Measurements from ENCODE around the gene EHMT1. TPM values are rescaled to one million over a fixed set of nuclear protein-coding genes. Genes with fewer than 3 reads are reported as not detected.
A peak's percentile ranks its signal among the peaks of the same experiment; 100 is the strongest.

Gene EHMT1
- total RNA-seq, 5 donors from 2014 or later (not counting 1 experiment from before 2014, with no cell fraction given) = 113 to 124 (median 121) TPM

GRCh38 chr9:137749511-137749910 is 130.7 kb downstream of the EHMT1 start:
- Histone ChIP-seq H3K27ac (ENCODE audit: low read length) (no peak overlapping the region), H3K4me3 (ENCODE audit: control insufficient read depth in 1 of 2, extremely low read depth in 1 of 2, low read length in 1 of 2) (no peak overlapping the region), H3K36me3 (ENCODE audit: control insufficient read depth in 2 of 2, extremely low read depth in 1 of 2, insufficient read depth in 1 of 2, low read length in 1 of 2) (peaks cover 33 to 69% of the 10 kb centered on the region in 2 donors), H3K4me1 (ENCODE audit: control insufficient read depth in 1 of 2, extremely low read depth in 1 of 2, insufficient read depth in 2 of 2, low read length in 2 of 2) (peaks cover 7 to 10% of the 10 kb centered on the region in 2 experiments), H3K27me3 (replicated peaks in 1 of 2; ENCODE audit: control insufficient read depth in 2 of 2, extremely low read depth in 1 of 2, insufficient read depth in 2 of 2, low read length in 1 of 2) (no peaks in the 10 kb centered on the region), H3K9me3 (no peaks in the 10 kb centered on the region)
- Mint-ChIP-seq H3K4me3 (no peak overlapping the region), H3K9me3 (no peaks in the 10 kb centered on the region), H3K27ac (no peak overlapping the region), H3K4me1 (peaks cover 16 to 22% (median 19%) of the 10 kb centered on the region in 3 donors), H3K27me3 (no peaks in the 10 kb centered on the region), H3K36me3 (peaks cover 60% of the 10 kb centered on the region)
- POLR2A ChIA-PET = no interaction called here
- no peak for DNase-seq
- CTCF ChIA-PET = no interaction called here
- no peak for ATAC-seq (replicated peaks in 1 of 4)
- WGBS (ENCODE audit: insufficient coverage) = 97% methylated on average over 4 of the region's 4 CpGs

GRCh38 chr9:137750007-137750406 is 131.2 kb downstream of the EHMT1 start:
- Histone ChIP-seq H3K27me3 (replicated peaks in 1 of 2; ENCODE audit: control insufficient read depth in 2 of 2, extremely low read depth in 1 of 2, insufficient read depth in 2 of 2, low read length in 1 of 2) (no peaks in the 10 kb centered on the region), H3K36me3 (ENCODE audit: control insufficient read depth in 2 of 2, extremely low read depth in 1 of 2, insufficient read depth in 1 of 2, low read length in 1 of 2) (peaks cover 36 to 69% of the 10 kb centered on the region in 2 donors), H3K4me3 (ENCODE audit: control insufficient read depth in 1 of 2, extremely low read depth in 1 of 2, low read length in 1 of 2) (no peak overlapping the region), H3K4me1 (ENCODE audit: control insufficient read depth in 1 of 2, extremely low read depth in 1 of 2, insufficient read depth in 2 of 2, low read length in 2 of 2) (peaks cover 6 to 10% of the 10 kb centered on the region in 2 experiments), H3K9me3 (peaks cover 1% of the 10 kb centered on the region), H3K27ac (ENCODE audit: low read length) (no peak overlapping the region)
- Mint-ChIP-seq H3K4me3 (no peak overlapping the region), H3K36me3 (peaks cover 60% of the 10 kb centered on the region), H3K9me3 (peaks cover 0 to under 1% (median 0%) of the 10 kb centered on the region in 3 donors), H3K27me3 (no peaks in the 10 kb centered on the region), H3K27ac (no peak overlapping the region), H3K4me1 (peaks cover 11 to 17% (median 14%) of the 10 kb centered on the region in 3 donors)
- no CpG with 5 or more reads among the region's 3 CpGs for WGBS (ENCODE audit: insufficient coverage)
- ChIA-PET CTCF (no interaction called here), POLR2A (no interaction called here)
- no peak for ATAC-seq (replicated peaks in 1 of 4)
- no peak for DNase-seq

- H3K27me3 Mint-ChIP-seq = no peaks in the 10 kb centered on the region
- Histone ChIP-seq H3K4me1 (ENCODE audit: control insufficient read depth in 1 of 2, extremely low read depth in 1 of 2, insufficient read depth in 2 of 2, low read length in 2 of 2) (peaks cover 1 to 7% of the 10 kb centered on the region in 2 experiments), H3K4me3 (ENCODE audit: control insufficient read depth in 1 of 2, extremely low read depth in 1 of 2, low read length in 1 of 2) (no peak overlapping the region), H3K36me3 (ENCODE audit: control insufficient read depth in 2 of 2, extremely low read depth in 1 of 2, insufficient read depth in 1 of 2, low read length in 1 of 2) (peaks cover 40 to 70% of the 10 kb centered on the region in 2 donors), H3K9me3 (peaks cover 3% of the 10 kb centered on the region), H3K27me3 (replicated peaks in 1 of 2; ENCODE audit: control insufficient read depth in 2 of 2, extremely low read depth in 1 of 2, insufficient read depth in 2 of 2, low read length in 1 of 2) (no peaks in the 10 kb centered on the region), H3K27ac (ENCODE audit: low read length) (no peak overlapping the region)
- peaks cover 0 to 6% (median 5%) of the 10 kb centered on the region in 3 donors for H3K9me3 Mint-ChIP-seq
- ChIA-PET POLR2A (no interaction called here), CTCF (no interaction called here)
- H3K36me3 Mint-ChIP-seq = peaks cover 65% of the 10 kb centered on the region
- H3K27ac Mint-ChIP-seq = peak overlapping the region in 1 of 2 donors; percentile 23
- peaks cover 7 to 14% (median 9%) of the 10 kb centered on the region in 3 donors for H3K4me1 Mint-ChIP-seq
- no peak for DNase-seq
- ATAC-seq (replicated peaks in 1 of 4) = no peak
- 93% methylated on average over 10 of the region's 10 CpGs for WGBS (ENCODE audit: insufficient coverage)
- H3K4me3 Mint-ChIP-seq = no peak overlapping the region
Observed at GRCh38 chr9:137750566-137750965, 131.8 kb downstream of the EHMT1 start.

GRCh38 chr9:137751616-137752015 is 132.8 kb downstream of the EHMT1 start:
- H3K9me3 ChIP-seq = peaks cover 3% of the 10 kb centered on the region
- H3K4me1 ChIP-seq (ENCODE audit: control insufficient read depth in 1 of 2, extremely low read depth in 1 of 2, insufficient read depth in 2 of 2, low read length in 2 of 2) = no peaks in the 10 kb centered on the region
- POLR2A ChIA-PET = interaction anchor here in 1 of 2 donors (1.0 kb wide), 1 partner anchor 21 kb away, joined by 3 read pairs; no protein-coding TSS in a partner anchor
- no peaks in the 10 kb centered on the region for H3K27me3 ChIP-seq (replicated peaks in 1 of 2; ENCODE audit: control insufficient read depth in 2 of 2, extremely low read depth in 1 of 2, insufficient read depth in 2 of 2, low read length in 1 of 2)
- peaks cover 6 to 12% (median 8%) of the 10 kb centered on the region in 3 donors for H3K4me1 Mint-ChIP-seq
- CTCF ChIA-PET = no interaction called here
- no peak overlapping the region for H3K27ac ChIP-seq (ENCODE audit: low read length)
- H3K27ac Mint-ChIP-seq = no peak overlapping the region
- no peak overlapping the region for H3K4me3 Mint-ChIP-seq
- ATAC-seq (replicated peaks in 1 of 4) (no peak), DNase-seq (no peak)
- WGBS (ENCODE audit: insufficient coverage) = 100% methylated on average over 3 of the region's 5 CpGs
- H3K4me3 ChIP-seq (ENCODE audit: control insufficient read depth in 1 of 2, extremely low read depth in 1 of 2, low read length in 1 of 2) = no peak overlapping the region
- H3K9me3 Mint-ChIP-seq = peaks cover 0 to 8% (median 6%) of the 10 kb centered on the region in 3 donors
- H3K27me3 Mint-ChIP-seq = no peaks in the 10 kb centered on the region
- H3K36me3 ChIP-seq (ENCODE audit: control insufficient read depth in 2 of 2, extremely low read depth in 1 of 2, insufficient read depth in 1 of 2, low read length in 1 of 2) = peaks cover 37 to 65% of the 10 kb centered on the region in 2 donors
- H3K36me3 Mint-ChIP-seq = peaks cover 70% of the 10 kb centered on the region

DNA sequence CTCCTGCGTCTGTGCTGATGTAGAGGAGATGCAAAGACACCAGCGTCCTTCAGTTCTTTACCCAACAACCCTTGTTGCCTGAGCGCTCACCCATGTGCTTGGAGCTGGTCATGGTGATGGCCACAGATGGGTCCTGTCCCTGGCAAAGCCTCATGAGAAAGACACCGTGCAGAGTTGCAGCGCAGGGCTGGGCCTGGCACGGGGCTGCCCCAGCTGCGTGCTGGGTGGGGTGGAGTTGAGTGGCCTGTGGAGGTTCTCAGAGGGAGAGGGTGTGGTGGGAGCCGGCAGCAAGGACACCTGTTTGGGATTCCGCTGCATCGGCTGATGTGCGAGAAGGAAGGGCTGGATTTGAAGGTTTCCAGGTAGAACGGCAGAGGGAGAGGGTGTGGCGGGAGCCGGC is 133.6 kb downstream of the EHMT1 start:
- WGBS (ENCODE audit: insufficient coverage) = 100% methylated on average over 9 of the region's 14 CpGs

DNA sequence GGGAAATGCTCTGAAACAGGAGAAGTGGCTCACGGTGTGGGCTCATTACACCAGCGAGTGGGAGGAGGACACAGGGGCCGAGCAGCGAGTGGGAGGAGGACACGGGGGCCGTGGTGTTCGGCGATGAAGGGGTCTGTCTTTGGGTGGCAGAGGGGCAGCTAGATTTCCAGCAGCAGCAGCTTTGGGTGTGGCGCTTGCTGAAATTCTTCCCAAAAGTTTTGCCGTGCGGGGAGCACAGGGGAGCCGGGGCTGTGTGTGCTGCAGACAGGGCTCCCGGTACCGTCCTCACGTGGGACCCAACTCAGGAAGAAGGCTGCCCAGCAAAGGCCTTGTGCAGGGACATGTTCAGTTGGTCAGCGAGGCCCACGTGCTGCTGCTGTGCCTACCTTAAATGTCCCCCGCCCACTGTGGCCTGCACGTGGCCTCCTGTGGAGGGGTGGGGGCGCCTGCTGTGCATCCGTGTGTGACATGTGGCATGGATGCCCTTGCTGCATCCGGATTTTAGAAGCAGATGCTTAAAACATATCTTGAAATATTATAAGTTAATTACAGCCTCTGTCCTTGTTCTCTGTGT is 134.5 kb downstream of the EHMT1 start:
- 96% methylated on average over 18 of the region's 22 CpGs for WGBS (ENCODE audit: insufficient coverage)
- Mint-ChIP-seq H3K27me3 (no peaks in the 10 kb centered on the region), H3K9me3 (peaks cover 0 to 8% (median 6%) of the 10 kb centered on the region in 3 donors), H3K4me1 (peaks cover 20 to 25% (median 23%) of the 10 kb centered on the region in 3 donors), H3K36me3 (peaks cover 66% of the 10 kb centered on the region), H3K4me3 (no peak overlapping the region), H3K27ac (no peak overlapping the region)
- DNase-seq = no peak
- ChIA-PET POLR2A (no interaction called here), CTCF (no interaction called here)
- Histone ChIP-seq H3K4me1 (ENCODE audit: control insufficient read depth in 1 of 2, extremely low read depth in 1 of 2, insufficient read depth in 2 of 2, low read length in 2 of 2) (peaks cover 0 to 14% of the 10 kb centered on the region in 2 experiments), H3K4me3 (ENCODE audit: control insufficient read depth in 1 of 2, extremely low read depth in 1 of 2, low read length in 1 of 2) (no peak overlapping the region), H3K36me3 (ENCODE audit: control insufficient read depth in 2 of 2, extremely low read depth in 1 of 2, insufficient read depth in 1 of 2, low read length in 1 of 2) (peaks cover 31 to 62% of the 10 kb centered on the region in 2 donors), H3K27ac (ENCODE audit: low read length) (no peak overlapping the region), H3K9me3 (peaks cover 3% of the 10 kb centered on the region), H3K27me3 (replicated peaks in 1 of 2; ENCODE audit: control insufficient read depth in 2 of 2, extremely low read depth in 1 of 2, insufficient read depth in 2 of 2, low read length in 1 of 2) (no peaks in the 10 kb centered on the region)
- ATAC-seq (replicated peaks in 1 of 4) = no peak

More for the DNA sequence above, 133.6 kb downstream of the EHMT1 start:
- Mint-ChIP-seq H3K9me3 (peaks cover 0 to 8% (median 6%) of the 10 kb centered on the region in 3 donors), H3K4me3 (no peak overlapping the region), H3K27me3 (no peaks in the 10 kb centered on the region), H3K27ac (no peak overlapping the region), H3K36me3 (peaks cover 68% of the 10 kb centered on the region), H3K4me1 (peaks cover 14 to 16% (median 15%) of the 10 kb centered on the region in 3 donors)
- Histone ChIP-seq H3K27ac (ENCODE audit: low read length) (no peak overlapping the region), H3K4me3 (ENCODE audit: control insufficient read depth in 1 of 2, extremely low read depth in 1 of 2, low read length in 1 of 2) (no peak overlapping the region), H3K36me3 (ENCODE audit: control insufficient read depth in 2 of 2, extremely low read depth in 1 of 2, insufficient read depth in 1 of 2, low read length in 1 of 2) (peaks cover 34 to 63% of the 10 kb centered on the region in 2 donors), H3K4me1 (ENCODE audit: control insufficient read depth in 1 of 2, extremely low read depth in 1 of 2, insufficient read depth in 2 of 2, low read length in 2 of 2) (peaks cover 0 to 6% of the 10 kb centered on the region in 2 experiments), H3K9me3 (peaks cover 3% of the 10 kb centered on the region), H3K27me3 (replicated peaks in 1 of 2; ENCODE audit: control insufficient read depth in 2 of 2, extremely low read depth in 1 of 2, insufficient read depth in 2 of 2, low read length in 1 of 2) (no peaks in the 10 kb centered on the region)
- ChIA-PET CTCF (no interaction called here), POLR2A (interaction anchor here in 1 of 2 donors (1.0 kb wide), 1 partner anchor 21 kb away, joined by 3 read pairs; no protein-coding TSS in a partner anchor)
- DNase-seq (no peak), ATAC-seq (replicated peaks in 1 of 4) (no peak)

Measured in T-cell (primary cell).